Activated CD4-positive, alpha-beta T cell treated with anti-CD3 and anti-CD28 coated beads, Interleukin-2, amount 50 U/mL, for 4 hours (primary cell): ENCODE data around the gene CRIP2.
A peak's percentile ranks its signal among the peaks of the same experiment; 100 is the strongest.

Experiments
- DNase-seq, 2 experiments: peaks; one replicate each; pipeline ENCODE4 v3.0.0-alpha.2; 2020

Gene CRIP2

GRCh38 chr14:105489542-105490266 lies 15.1 kb downstream of the CRIP2 start:
- DNase-seq, result peak; percentile 84 to 85

- DNase-seq, result no peak
Observed at GRCh38 chr14:105490267-105490571, 15.6 kb downstream of the CRIP2 start.

- DNase-seq, result peak; percentile 98 to 99
Observed at GRCh38 chr14:105490572-105491365, 16.1 kb downstream of the CRIP2 start, which contains the start of gene TEDC1. Gene TEDC1 (plus strand): TSS chr14:105491246. CDS start chr14:105491376, 130 bp downstream.

GRCh38 chr14:105491366-105491973 lies 16.8 kb downstream of the CRIP2 start:
- peak; percentile 76 to 79 for DNase-seq

- no peak for DNase-seq
Observed at GRCh38 chr14:105492031-105492970, 17.7 kb downstream of the CRIP2 start.

- DNase-seq, result no peak
Observed at GRCh38 chr14:105492971-105493871, 18.6 kb downstream of the CRIP2 start.

- DNase-seq, result no peak
Observed at GRCh38 chr14:105493921-105494605, 19.4 kb downstream of the CRIP2 start.

GRCh38 chr14:105494606-105494929 lies 19.9 kb downstream of the CRIP2 start:
- no peak for DNase-seq

GRCh38 chr14:105495101-105495989 lies 20.7 kb downstream of the CRIP2 start:
- DNase-seq, result no peak

- no peak for DNase-seq
Observed at GRCh38 chr14:105495990-105496830, 21.6 kb downstream of the CRIP2 start.

- no peak for DNase-seq
Observed at GRCh38 chr14:105496831-105497591, 22.4 kb downstream of the CRIP2 start.

- DNase-seq, result no peak
Observed at GRCh38 chr14:105497671-105498429, 23.2 kb downstream of the CRIP2 start.

- no peak for DNase-seq
Observed at GRCh38 chr14:105498430-105499255, 24.0 kb downstream of the CRIP2 start.

GRCh38 chr14:105499256-105500035 lies 24.8 kb downstream of the CRIP2 start:
- DNase-seq, result no peak

GRCh38 chr14:105500036-105500725 lies 25.6 kb downstream of the CRIP2 start:
- no peak for DNase-seq
